ENCODE results near the gene CTSH. TPM values are rescaled to one million over a fixed set of nuclear protein-coding genes. Genes with fewer than 3 reads are reported as not detected.
A peak's percentile ranks its signal among the peaks of the same experiment; 100 is the strongest.
"Not testable (repeated sequence)": the region's sequence is repeated elsewhere in the genome, so short reads cannot be mapped to it uniquely, and the experiment has no call there.

Gene CTSH
- total RNA-seq, 2 experiments from 2014 or later = 46.7 to 54.8 TPM

DNA sequence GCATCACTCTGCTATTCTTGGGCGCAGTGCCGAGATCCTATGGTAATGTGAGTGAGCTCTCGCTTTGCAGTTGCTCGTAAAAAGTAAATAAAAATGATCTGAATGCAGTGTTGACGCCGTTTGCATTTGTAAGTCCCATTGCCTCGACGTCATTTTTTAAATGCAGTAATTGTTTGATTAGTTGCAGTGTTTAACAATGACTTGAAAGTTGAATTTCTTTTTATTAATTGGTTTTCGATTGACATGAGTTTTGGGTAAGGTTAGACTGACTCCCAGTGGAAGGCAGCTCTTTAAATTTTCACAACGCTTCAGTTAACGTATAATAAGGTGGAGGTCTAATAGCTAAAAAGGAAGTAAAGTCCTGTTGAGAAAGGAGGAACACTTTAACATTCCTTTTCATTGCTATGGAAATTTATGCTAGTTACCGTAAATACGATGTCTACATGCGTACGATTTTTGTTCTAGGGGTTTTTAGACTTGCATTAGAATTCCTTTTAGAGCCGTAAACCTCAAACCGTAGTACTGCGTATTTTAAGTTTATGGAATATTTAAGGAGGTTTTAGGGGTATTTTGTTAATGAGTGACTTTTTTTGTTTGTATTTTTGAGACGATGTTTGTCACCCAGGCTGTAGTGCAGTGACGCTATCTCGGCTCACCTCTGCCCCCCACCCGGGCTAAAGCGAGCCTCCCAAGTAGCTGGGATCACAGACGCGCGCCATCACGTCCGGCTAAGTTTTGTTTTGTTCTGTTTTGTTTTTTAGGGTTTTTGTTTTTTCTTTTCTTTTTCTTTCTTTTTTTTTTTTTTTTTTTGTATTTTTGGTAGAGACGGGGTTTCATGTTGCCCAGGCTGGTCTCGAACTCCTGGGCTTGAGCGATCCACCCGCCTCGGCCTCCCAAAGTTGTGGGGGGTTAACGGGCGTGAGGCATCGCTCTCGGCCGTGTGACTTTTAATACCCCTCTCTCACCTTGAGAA lies 70.8 kb downstream of the CTSH start:
- Mint-ChIP-seq H3K9me3 (no peaks in the 10 kb centered on the region), H3K4me3 (peak overlapping the region; percentile 100), H3K27me3 (no peaks in the 10 kb centered on the region), H3K4me1 (peaks cover 51% of the 10 kb centered on the region), H3K36me3 (ENCODE audit: low read depth) (peaks cover 21% of the 10 kb centered on the region), H3K27ac (peak overlapping the region; percentile 100)
- ChIA-PET CTCF (interaction anchor here (0.6 to 1.9 kb wide), 13 partner anchors 11 to 807 kb away, joined by 3 to 9 read pairs (median 3); no protein-coding TSS in a partner anchor), POLR2A (interaction anchor here (0.6 kb wide), 1 partner anchor 1093 kb away, joined by 3 read pairs; no protein-coding TSS in a partner anchor)
- DNase-seq = peak; percentile 56

DNA sequence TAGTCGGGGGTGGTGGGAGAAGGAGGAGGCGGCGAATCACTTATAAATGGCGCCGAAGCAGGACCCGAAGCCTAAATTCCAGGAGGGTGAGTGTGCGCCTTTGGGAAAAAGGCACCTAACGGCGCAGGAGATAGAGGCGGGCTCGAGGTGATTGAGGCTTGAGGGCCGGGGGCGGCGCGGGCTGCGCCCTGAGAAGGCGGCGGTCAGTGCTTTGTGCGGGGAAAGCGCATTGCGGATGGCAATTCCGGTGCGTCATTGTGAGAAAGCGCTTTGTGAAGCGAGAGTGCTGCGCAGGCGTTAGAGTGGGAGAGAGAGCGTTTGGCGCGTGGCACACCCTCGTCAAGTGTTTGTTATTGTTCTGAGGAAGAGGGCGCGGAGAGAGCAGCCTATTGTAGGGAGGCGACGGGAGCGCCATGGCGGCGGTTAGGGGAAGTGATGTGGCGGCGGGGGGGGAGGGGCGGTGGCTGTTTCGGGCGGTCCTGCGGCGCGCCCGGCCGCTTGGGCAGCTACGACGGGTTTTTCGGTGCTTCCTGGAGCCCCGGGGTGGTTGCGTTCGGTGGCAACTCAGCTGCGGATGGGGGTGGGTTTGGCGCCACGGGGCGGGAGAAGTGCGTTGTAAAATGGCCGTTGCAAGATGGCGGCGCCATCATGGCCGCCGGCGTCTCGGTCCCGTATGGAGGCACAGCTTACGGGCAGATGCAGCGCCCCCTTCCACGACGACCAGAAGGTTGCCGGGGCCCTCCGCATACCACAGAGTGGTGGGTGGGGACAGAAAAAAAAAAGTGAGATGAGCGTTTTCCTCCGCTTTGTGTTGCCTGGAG lies 71.7 kb downstream of the CTSH start:
- POLR2A ChIA-PET = interaction anchor here (0.5 to 0.7 kb wide), 3 partner anchors 34 to 1096 kb away, joined by 3 to 8 read pairs (median 7); no protein-coding TSS in a partner anchor
- CTCF ChIA-PET = interaction anchor here (0.6 to 1.9 kb wide), 15 partner anchors 10 to 302 kb away, joined by 3 to 9 read pairs (median 4); no protein-coding TSS in a partner anchor
- Mint-ChIP-seq H3K27me3 (no peaks in the 10 kb centered on the region), H3K4me3 (peak overlapping the region; percentile 100), H3K9me3 (no peaks in the 10 kb centered on the region), H3K27ac (peak overlapping the region; percentile 100), H3K4me1 (peaks cover 45% of the 10 kb centered on the region), H3K36me3 (ENCODE audit: low read depth) (peaks cover 18% of the 10 kb centered on the region)
- DNase-seq = peak; percentile 93

DNA sequence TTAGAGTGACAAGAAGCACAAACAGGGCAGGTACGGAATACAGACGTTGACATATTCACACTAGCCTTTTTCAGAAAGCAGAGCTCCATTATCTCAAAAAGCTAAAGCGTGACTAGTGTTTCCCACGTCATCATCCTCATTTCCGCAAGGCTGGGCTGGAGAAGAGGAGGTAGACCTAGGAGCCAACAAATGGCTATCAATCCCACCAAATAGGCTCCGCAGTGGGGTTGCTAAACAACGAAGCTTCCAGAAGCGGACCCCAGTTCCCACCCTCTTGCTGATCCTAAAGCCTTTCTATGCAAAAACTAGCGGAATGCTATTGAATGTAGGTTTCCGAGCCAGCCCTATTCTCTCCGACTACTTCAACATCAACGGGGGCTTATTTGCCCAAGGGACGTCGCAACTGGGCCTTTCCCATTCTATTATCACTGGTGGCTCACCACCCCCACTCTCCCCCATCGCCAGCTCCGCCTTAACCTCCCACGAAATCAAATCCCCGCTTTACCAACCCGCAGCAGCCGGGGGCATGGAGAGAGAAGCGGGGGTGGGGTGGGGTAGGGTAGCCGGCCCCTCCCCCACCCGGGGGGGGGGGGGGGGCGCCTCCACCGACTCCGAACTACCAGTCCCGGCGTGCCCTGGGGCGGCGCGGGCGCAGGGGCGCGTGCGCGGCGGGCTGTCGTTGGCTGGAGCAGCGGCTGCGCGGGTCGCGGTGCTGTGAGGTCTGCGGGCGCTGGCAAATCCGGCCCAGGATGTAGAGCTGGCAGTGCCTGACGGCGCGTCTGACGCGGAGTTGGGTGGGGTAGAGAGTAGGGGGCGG lies 72.5 kb downstream of the CTSH start, which contains the start of gene MORF4L1:
MORF4L1 (plus strand) TSS at position 736 of the 817 bp plus-strand sequence. CDS start 128 bp downstream, outside the sequence.
- DNase-seq = peak; percentile 95
- Mint-ChIP-seq H3K4me3 (peak within 1 kb of the TSS; percentile 100), H3K4me1 (peaks cover 37% of the 10 kb centered on the region), H3K36me3 (ENCODE audit: low read depth) (peaks cover 15% of the 10 kb centered on the region), H3K9me3 (no peaks in the 10 kb centered on the region), H3K27ac (peak within 1 kb of the TSS; percentile 100), H3K27me3 (no peaks in the 10 kb centered on the region)
- CTCF ChIA-PET = interaction anchor here (0.9 to 1.8 kb wide), 6 partner anchors 11 to 135 kb away, joined by 3 to 6 read pairs (median 4); no protein-coding TSS in a partner anchor
- POLR2A ChIA-PET = interaction anchor here (0.7 kb wide), 1 partner anchor 34 kb away, joined by 8 read pairs; no protein-coding TSS in a partner anchor

DNA sequence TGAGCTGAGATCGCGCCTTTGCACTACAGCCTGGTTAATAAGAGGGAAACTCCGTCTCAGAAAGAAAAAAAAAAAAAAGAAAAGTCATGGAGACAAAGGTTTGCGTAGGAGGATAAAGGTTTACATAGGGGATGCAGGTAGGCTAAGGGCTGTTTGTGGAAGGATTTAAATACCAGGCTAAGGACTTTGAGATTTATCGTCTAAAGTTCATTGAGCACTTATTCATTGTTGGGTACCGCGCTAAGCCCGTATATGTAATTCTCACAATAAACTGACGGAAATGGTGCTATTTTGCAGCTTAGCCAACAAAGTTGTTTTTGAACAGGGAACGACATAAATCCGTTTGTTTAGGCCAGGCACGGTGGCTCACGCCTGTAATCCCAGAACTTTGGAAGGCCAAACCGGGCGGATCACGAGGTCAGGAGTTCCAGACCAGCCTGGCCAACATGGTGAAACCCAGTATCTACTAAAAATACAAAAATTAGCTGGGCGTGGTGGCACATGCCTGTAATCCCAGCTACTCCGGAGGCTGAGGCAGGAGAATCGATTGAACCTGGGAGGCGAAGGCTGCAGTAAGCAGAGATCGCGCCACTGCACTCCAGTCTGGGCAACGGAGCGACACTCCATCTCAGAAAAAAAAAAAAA lies 73.2 kb downstream of the CTSH start:
- H3K27ac Mint-ChIP-seq = peak overlapping the region; percentile 93
- peaks cover 15% of the 10 kb centered on the region for H3K36me3 Mint-ChIP-seq (ENCODE audit: low read depth)
- H3K9me3 Mint-ChIP-seq, DNase-seq, H3K27me3 Mint-ChIP-seq, POLR2A ChIA-PET: not testable (repeated sequence)
- CTCF ChIA-PET = interaction anchor here (0.6 to 1.7 kb wide), 2 partner anchors 10 to 116 kb away, joined by 5 to 6 read pairs; no protein-coding TSS in a partner anchor
- peaks cover 34% of the 10 kb centered on the region for H3K4me1 Mint-ChIP-seq
- H3K4me3 Mint-ChIP-seq = peak overlapping the region; percentile 69

Other genes with a start within 250 kb of the CTSH start
- under 1 TPM; 0.10 to 0.12 TPM for gene ADAMTS7, start 133.6 kb downstream of the CTSH start, total RNA-seq
- 100 to 1,000 TPM; 225 to 274 TPM for gene MORF4L1, start 72.2 kb downstream of the CTSH start, total RNA-seq
- not detected for gene RASGRF1, start 145.7 kb upstream of the CTSH start, total RNA-seq

Data from activated CD4-positive, alpha-beta T cell treated with anti-CD3 and anti-CD28 coated beads, Interleukin-2, amount 10 ng/mL, durations not matched to agents 7 days and 5 days (primary cell).